Measurements from ENCODE around the gene ANO6. TPM values are rescaled to one million over a fixed set of nuclear protein-coding genes. Genes with fewer than 3 reads are reported as not detected.
A peak's percentile ranks its signal among the peaks of the same experiment; 100 is the strongest.

Gene ANO6
- total and polyA plus RNA-seq, 4 donors: 18.6 to 52.3 (median 29.1) TPM

- TF ChIP-seq TAF1 (conservative IDR thresholded peaks at IDR 0.05): no peak
- no peak for TF ChIP-seq FOXA1 (IDR thresholded peaks at IDR 0.05)
- no peak for TF ChIP-seq CTCF (IDR thresholded peaks at IDR 0.05; ENCODE audit: low read depth, low read length, missing input control)
Measured at GRCh38 chr12:45200491-45201043, 15.3 kb upstream of the ANO6 start (continued).

- 69% methylated on average over 1 of the region's 1 CpG for WGBS
- H3K9ac ChIP-seq (ENCODE audit: low read depth in 1 of 2, low read length in 2 of 2): no peak overlapping the region
- no peak overlapping the region for H3K4me3 ChIP-seq (ENCODE audit: low read depth in 1 of 3, low read length in 3 of 3)
- no peak for DNase-seq (ENCODE audit: low spot score)
- H3K36me3 ChIP-seq (ENCODE audit: control insufficient read depth in 4 of 4, insufficient read depth in 3 of 4, low read depth in 1 of 4, low read length in 3 of 4): no peaks in the 10 kb centered on the region
- H3K27ac ChIP-seq (ENCODE audit: low read depth in 1 of 2, low read length in 2 of 2): peak overlapping the region; percentile 71 to 77
- no peaks in the 10 kb centered on the region for H3K27me3 ChIP-seq (ENCODE audit: control insufficient read depth in 4 of 4, insufficient read depth in 4 of 4, low read length in 3 of 4)
- no peaks in the 10 kb centered on the region for H3K9me3 ChIP-seq (ENCODE audit: control insufficient read depth in 4 of 4, low read length in 3 of 4)
- peak; percentile 80 to 93 for TF ChIP-seq HNF4A (conservative IDR thresholded peaks at IDR 0.05)
- peak; percentile 51 for TF ChIP-seq ZBTB33 (IDR thresholded peaks at IDR 0.05)
- no peak for TF ChIP-seq NR2F2 (IDR thresholded peaks at IDR 0.05)
- peak; percentile 50 for TF ChIP-seq SP1 (IDR thresholded peaks at IDR 0.05)
- no peak for TF ChIP-seq FOXA2 (IDR thresholded peaks at IDR 0.05)
- peak in 1 of 2 donors; percentile 24 for TF ChIP-seq RAD21 (IDR thresholded peaks at IDR 0.05)
- peak in 1 of 2 donors; percentile 65 for TF ChIP-seq JUND (IDR thresholded peaks at IDR 0.05)
- TF ChIP-seq REST (IDR thresholded peaks at IDR 0.05): no peak
- no peak for TF ChIP-seq ATF3 (IDR thresholded peaks at IDR 0.05)
- peak; percentile 48 for TF ChIP-seq MAX (IDR thresholded peaks at IDR 0.05)
- no peak for TF ChIP-seq TAF1 (conservative IDR thresholded peaks at IDR 0.05)
- peak; percentile 65 for TF ChIP-seq HNF4G (IDR thresholded peaks at IDR 0.05)
- no peak for TF ChIP-seq CTCF (IDR thresholded peaks at IDR 0.05; ENCODE audit: low read depth, low read length, missing input control)
- no peak for TF ChIP-seq EGR1 (IDR thresholded peaks at IDR 0.05; ENCODE audit: low read depth in 2 of 2)
- no peak for TF ChIP-seq GABPA (IDR thresholded peaks at IDR 0.05 in 1 of 2, conservative IDR thresholded peaks at IDR 0.05 in 1 of 2)
- TF ChIP-seq FOXA1 (IDR thresholded peaks at IDR 0.05): no peak
- peak; percentile 63 for TF ChIP-seq YY1 (IDR thresholded peaks at IDR 0.05)
- TF ChIP-seq RXRA (IDR thresholded peaks at IDR 0.05): peak; percentile 46 to 82
- peaks cover 12 to 50% (median 32%) of the 10 kb centered on the region in 4 donors for H3K4me1 ChIP-seq (ENCODE audit: control insufficient read depth in 4 of 4, insufficient read depth in 4 of 4, low read length in 3 of 4)
Measured at GRCh38 chr12:45203767-45204166, 12.1 kb upstream of the ANO6 start.

Data from liver (tissue), 9 donors.